GDM1 (cell line): Measurements from ENCODE around the gene CLPTM1.
A peak's percentile ranks its signal among the peaks of the same experiment; 100 is the strongest.
"Not testable (repeated sequence)": the region's sequence is repeated elsewhere in the genome, so short reads cannot be mapped to it uniquely, and the experiment has no call there.

Experiments
- DNase-seq: peaks from one replicate; lab custom pipeline; 2025; lab: John Stamatoyannopoulos, UW

Gene CLPTM1

DNA sequence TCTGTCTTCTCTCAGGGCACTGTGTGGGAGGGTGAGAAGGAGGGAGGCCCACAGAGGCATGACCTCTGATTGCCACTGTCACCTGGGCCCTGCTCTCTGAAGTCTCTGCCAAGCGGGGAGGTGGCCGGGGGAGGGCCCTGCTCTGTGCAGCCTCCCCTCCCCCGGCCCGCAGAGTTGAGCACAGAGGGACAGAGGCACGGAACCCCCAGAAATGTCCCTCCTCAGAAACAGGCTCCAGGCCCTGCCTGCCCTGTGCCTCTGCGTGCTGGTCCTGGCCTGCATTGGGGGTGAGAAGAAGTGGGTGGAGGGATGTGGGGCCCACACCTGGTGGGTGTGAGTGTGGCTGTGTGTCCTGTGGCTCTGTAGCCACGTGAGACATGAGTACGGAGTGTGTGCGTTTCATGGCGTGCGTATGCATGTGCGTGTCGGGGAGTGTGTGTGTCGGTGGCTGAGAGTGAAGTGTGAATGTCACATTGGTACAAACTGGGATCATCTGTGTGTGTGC is 13.1 kb upstream of the CLPTM1 start, which contains the start of gene APOC4:
APOC4 (plus strand) TSS at position 171 of the 505 bp plus-strand sequence; CDS start at position 212, 41 bp downstream.
- no peak for DNase-seq

DNA sequence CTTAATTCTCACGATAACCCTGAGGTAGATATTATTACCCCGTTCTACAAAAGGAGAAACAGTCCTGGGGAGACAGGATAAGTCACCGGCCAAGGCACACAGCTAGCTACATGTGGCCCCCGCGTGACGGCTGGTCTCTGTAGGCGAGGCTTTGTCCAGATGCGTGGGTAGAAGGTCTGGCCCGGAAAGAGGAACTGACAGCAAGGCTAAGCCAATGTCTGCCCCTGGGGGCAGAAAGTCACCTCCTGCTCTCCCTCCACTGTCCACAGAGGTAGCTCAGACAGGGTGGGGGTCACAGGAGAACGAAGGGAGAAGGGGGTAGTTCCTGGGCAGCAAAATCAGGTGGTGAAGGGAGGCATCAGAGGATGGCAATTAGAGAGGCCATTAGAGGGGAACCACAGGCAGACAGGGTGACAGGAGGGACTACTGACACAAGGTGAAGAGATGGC is 11.4 kb upstream of the CLPTM1 start:
- peak; percentile 38 for DNase-seq

DNA sequence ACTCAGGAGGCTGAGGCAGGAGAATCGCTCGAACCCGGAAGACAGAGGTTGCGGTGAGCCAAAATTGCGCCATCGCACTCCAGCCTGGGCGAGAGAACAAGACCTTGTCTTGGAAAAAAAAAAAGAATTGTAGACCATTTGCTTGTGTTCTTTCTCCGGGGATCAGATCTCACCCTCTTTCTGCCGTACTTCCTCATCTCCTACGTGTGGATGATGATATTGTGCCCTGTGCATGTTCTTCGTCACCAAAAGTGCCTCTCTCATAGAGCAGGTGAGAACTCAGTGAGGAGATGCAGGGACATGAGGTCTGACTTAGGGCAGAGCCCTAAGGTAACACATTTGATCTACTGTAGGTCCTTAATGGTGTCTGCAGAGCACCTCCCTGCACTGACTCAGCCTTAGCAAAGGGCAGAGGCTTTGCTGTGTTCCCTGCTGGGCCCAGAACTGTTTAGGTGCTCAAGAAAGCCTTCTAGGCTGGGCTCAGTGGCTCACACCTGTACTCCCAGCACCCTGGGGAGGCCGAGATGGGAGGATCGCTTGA is 8.1 kb upstream of the CLPTM1 start:
- no peak for DNase-seq

DNA sequence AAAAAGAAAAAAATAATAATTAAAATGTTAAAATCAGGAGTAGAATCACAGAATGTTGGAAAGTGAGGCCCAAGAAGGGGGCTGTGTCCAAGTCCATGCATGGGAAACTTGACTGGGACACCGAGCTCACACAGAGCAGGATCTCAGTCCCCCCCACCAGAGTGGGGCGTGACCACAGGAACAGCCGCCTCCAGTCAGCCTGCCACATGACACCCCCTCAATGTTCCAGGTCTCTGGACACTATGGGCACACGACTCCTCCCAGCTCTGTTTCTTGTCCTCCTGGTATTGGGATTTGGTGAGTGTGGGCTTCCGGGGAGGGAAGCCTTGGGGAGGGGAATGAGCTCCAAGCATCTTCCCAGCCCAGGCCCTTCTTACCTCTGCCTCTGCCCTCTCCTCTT is 6.9 kb upstream of the CLPTM1 start:
- no peak for DNase-seq

DNA sequence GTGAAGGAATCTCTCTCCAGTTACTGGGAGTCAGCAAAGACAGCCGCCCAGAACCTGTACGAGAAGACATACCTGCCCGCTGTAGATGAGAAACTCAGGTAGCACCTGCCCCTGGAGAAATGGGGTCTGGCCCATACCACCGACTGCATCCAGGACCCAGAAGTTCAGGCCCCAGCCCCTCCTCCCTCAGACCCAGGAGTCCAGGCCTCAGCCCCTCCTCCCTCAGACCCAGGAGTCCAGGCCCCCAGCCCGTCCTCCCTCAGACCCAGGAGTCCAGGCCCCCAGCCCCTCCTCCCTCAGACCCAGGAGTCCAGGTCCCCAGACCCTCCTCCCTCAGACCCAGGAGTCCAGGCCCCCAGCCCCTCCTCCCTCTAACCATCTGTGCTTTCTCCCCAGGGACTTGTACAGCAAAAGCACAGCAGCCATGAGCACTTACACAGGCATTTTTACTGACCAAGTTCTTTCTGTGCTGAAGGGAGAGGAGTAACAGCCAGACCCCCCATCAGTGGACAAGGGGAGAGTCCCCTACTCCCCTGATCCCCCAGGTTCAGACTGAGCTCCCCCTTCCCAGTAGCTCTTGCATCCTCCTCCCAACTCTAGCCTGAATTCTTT is 6.3 kb upstream of the CLPTM1 start:
- DNase-seq: no peak

DNA sequence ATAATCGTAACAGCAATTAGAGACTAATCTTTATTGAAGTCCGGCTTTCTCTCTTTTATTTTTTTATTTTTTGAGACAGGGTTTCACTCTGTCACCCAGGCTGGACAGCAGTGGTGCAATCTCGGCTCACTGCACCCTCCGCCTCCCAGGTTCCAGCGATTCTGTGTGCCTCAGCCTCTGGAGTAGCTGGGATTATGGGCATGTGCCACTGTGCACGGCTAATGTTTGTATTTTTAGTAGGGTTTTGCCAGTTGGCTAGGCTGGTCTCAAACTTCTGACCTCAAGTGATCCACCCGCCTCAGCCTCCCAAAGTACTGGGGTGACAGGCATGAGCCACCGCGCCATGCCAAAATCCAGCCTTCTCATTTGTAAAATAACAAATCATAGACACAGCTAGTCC is 5.6 kb upstream of the CLPTM1 start:
- DNase-seq: no peak

DNA sequence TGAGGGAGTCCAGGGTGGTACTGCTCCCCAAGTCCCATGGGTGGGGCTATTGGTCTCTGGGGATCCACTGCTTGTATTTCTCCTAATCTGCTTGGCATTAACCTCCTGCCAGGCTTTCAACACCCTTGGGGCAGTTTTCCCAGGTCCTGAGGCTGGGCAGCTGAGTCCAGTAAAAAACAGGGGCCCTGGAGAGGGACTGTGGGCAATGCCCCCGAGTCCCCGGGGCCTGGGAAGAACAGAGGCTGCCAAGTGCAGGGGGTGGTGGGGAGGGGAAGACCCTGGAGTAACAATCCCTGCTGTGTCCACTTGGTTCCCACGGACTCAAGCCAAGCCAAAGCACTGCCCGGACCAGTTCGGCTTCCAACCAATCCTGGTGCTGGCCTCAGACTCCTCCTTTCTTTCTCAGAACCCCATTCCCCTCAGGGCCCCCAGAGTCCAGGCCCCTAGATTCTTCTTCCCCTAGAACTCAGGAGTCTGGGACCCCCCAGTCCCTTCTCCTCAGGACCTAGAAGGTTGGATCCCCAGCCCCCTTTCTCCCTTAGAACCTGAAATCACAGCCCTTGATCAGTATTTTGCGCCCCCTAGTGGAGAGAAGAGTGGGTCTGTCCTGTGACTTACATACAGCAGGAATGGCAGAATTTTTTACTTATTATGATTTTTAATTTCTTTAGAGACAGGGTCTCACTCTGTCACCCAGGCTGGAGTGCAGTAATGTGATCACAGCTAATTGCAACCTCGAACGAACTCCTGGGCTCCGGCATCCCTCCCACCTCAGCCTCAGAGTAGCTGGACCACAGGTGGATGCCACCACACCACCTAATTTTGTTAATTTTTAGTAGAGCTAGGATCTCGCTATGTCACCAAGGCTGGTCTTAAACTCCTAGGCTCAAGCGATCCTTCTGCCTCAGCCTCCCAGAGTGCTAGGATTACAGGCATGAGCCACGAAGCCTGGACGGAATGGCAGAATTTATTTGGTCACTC is 3.7 kb upstream of the CLPTM1 start:
- peak; percentile 46 for DNase-seq

DNA sequence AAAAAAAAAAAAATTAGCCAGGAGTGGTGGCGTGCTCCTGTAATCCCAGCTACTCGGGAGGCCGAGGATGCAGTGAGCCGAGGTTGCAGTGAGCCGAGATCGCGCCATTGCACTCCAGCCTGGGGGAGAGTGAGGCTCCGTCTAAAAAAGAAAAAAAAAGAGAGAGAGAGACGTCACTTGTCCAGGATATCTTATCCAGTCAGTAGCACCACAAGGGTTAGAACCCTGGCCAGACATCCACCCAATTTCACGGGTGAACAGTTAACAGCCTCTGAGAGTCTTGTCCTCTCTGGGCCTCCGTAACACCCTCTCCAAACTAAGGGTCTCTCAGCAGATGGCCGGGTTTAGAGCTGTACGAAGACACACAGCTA is 917 bp upstream of the CLPTM1 start:
- DNase-seq: no peak

DNA sequence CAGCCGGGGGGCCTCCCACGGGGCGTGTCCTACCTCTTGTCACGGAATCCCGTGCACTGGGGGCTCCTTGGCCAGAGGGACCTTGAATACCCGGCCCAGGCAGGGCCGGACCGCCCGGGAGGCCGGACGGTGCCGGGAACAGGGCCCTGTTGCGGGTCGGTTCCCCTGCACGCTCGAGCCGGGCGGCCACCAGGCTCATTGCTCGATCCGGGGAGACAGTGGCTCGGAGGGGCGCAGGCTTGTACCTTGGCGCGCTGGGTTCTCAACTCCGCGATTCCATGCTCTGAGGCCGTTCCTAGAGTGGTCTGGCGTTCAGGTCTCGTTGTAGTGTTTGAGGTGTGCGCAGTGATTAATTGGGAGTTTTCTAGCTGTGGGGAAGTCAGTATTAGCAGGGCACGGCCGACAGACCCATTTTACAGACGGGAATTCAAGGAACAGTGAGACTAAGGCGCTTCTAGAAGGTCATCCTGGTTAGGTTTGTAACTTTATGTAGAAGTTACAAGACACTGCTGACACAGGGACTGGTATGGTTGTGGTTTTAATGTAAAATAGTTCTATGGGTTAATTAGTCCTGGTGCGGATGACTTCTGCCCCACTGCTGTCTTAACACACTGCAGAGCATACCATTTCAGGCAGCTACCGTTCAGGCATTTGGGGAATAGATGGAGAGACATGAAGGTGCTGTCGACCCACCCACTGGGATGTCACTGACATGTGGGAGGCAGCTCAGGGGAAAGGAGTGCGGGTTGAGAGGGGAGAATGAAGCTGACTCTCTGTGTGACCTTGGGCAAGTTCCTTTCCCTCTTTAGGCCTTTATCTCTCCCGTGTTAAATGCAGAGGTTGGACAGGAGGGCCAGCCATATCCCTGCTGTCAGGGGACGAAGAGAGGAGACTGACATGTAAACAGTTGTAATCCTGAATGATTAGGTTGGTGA is 592 bp downstream of the CLPTM1 start:
- no peak for DNase-seq

DNA sequence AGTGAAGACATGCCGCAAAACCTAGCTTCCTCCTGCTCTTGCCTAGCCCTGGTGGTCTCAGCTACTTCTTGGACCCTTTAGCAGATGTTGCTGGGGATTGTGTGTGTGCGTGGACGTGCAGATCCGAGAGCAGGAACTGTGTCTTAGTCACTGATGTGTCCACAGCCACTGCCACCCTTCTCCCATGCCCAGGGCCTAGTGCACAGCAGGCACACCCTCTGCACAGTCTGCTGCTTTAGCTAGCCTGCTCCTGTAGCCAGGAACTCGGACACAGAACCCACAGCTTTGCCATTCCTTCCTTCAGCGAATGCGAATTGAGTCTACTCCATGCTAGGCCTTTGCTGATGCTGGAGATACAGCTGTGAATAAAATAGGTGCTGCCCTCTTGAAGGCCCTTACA is 2.3 kb downstream of the CLPTM1 start:
- no peak for DNase-seq

DNA sequence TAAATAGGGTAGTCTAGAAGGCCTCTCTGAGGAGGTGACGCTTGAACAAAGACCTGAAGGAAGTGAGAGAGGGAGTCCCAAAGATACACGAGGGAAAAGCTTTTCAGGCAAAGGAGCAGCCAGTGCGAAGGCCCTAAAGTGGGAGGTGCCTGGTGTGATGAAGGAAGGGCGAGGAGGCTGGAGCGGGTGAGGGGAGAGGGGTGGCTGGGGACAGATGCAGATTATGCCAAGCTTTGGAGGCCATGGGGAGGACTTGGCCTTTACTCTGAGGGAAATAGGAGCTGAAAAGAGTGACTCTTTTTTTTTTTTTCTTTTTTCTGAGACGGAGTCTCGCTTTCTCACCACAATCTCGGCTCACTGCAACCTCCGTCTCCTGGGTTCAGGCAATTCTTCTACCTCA is 2.9 kb downstream of the CLPTM1 start:
- no peak for DNase-seq

DNA sequence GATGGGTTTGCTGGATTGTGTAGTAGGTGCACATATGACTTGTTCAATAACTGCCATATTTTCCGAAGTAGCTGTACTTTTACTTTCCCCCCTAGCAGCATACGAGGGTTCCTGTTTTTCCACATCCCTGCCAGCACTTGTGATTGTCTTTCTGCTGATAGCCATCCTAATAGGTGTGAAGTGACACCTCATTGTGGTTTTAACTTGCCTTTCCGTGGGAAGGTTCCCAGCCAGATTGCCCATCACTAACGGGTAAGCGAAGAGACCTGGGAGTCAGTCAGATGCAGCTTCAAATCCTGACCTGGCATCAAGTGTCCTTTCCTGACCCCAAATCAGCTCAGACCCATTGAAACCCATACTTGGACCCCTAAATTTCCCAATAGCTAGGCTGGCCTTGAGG is 4.5 kb downstream of the CLPTM1 start:
- DNase-seq: no peak

DNA sequence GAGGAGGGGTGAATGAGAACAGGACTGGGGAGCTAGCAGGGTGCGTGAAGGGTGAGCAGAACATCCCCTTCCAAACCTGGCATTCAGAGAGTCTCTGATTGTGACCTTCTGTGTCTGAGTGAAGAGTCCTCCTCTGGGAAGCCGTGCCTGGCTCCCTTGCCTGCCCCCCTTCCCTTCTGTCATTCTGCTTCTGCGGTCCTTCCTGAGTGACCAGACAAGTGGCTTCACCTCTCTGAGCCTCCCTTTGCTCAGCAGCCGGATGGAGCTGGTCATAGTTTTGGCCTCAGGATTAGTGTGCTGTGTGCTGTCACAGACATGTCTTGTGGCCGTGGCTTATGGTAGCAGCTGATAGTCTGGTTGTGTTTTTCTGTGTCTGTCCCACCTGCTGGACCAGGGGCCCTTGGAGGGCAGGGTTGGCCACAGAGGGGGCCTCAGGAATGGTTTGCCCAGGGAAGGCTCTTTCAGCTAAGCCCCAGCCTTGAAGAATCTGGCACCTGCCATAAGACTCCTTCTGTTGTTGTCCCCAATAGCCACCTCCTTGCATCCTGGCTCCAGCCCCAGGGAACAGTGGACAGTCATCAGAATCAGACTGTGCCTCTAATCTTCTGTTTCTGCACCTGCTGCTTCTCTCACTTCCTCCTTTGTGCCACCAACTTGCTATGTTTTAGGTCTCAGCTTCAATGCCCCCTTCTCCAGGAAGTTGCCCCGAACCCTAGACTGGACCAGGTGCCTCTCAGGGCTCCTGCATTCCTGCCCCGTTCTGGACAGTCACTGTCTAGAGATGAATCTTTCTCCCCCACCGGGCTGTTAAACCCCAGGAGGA is 5.9 kb downstream of the CLPTM1 start:
- no peak for DNase-seq

DNA sequence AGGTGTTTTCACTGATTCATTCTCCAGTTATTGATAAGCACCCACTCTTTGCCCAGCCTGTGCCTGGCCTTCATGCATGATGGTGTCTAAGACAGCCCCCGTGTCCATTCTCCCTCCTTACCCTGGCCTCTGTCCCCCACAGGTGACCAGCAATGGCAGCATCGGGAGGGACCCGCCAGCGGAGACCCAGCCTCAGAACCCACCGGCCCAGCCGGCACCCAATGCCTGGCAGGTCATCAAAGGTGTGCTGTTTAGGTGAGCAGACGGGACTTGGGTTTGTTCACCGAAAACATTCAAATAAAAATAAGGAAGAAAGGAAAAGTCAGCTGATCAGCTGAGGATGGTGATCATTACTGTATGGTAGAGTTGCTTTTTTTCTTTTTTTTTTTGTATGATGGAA is 6.6 kb downstream of the CLPTM1 start:
- no peak for DNase-seq

DNA sequence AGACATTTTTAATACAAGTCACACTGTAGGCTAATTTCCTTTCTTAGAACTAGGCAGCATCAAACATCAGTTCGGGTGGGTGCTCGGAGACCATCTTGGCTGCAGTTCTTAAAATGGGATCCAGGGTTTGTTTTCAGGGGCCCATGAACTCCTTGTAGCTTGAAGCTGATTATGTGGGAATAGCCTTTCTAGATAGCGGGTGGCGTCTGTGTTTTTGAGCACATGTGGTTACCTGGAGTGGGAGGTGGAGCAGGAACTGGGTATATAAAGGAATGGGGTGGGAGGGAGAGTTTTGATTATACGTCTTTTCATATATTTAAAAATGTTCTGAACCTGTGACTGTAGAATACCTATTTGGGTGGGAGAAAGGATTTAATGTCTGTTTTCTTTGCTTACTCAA is 12.9 kb downstream of the CLPTM1 start:
- DNase-seq: no peak

DNA sequence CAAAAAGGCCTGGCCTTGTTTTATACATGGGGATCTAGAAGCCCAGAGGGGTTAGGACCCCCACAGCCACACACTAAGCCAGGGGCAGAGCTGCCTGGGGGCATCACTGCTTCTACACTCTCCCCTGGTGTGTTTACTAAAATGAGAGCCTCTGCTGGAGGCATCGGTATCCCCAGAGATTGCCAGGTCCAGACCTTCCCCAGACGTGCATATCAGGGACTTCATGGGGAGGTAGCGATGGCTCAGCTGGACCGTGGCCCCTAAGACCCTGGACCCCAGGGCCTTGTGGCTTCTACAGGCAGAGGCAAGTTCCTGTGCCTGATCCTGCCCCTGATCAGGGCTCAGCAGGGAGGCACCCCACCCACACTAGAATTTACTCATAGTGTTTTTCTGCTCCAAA is 13.5 kb downstream of the CLPTM1 start:
- DNase-seq: no peak

DNA sequence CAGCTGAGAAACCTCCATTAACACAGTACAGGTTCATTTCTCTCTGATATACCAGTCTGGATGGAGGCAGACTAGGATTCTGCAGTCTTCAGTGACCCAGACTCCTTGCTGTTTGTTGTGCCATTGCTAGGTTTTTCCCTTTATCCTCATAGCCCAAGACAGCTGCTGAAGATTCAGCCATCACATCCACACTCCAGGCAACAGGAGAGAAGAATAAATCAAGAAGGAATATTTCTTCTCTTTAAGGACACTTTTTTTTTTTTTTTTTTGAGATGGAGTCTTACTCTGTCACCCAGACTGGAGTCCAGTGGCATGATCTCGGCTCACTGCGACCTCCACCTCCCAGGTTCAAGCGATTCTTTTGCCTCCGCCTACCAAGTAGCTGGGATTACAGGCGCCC is 14.3 kb downstream of the CLPTM1 start:
- no peak for DNase-seq

DNA sequence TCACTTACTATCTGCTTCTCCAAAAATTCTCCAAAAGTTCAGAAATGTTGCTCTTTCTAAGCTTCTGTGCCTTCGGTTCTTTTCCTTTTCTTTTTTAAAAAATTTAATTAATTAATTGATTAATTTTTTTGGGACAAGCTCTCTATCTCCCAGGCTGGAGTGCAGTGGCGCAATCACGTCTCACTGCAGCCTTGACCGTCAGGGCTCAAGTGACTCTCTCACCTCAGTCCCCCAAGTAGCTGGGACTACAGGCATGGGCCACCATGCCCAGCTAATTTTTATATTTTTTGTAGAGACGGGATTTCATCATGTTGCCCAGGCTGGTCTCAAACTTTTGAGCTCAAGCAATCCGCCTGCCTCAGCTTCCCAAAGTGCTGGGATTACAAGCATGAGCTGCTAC is 16.3 kb downstream of the CLPTM1 start:
- not testable (repeated sequence) for DNase-seq

DNA sequence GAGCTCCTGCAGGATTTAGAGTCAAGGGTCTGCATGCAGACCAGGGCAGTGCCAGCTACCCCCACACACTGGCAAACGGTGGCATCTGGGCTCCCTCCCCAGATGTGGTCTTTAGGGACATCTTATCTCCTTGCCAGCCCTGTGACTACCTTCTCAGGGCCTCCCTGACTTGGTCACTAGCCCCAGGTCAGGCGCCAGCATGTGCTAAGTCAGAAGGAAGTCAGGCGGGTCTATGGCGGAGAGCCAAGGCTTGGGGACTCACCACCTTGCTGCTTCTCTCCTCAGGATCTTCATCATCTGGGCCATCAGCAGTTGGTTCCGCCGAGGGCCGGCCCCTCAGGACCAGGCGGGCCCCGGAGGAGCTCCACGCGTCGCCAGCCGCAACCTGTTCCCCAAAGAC is 17.6 kb downstream of the CLPTM1 start:
- no peak for DNase-seq

DNA sequence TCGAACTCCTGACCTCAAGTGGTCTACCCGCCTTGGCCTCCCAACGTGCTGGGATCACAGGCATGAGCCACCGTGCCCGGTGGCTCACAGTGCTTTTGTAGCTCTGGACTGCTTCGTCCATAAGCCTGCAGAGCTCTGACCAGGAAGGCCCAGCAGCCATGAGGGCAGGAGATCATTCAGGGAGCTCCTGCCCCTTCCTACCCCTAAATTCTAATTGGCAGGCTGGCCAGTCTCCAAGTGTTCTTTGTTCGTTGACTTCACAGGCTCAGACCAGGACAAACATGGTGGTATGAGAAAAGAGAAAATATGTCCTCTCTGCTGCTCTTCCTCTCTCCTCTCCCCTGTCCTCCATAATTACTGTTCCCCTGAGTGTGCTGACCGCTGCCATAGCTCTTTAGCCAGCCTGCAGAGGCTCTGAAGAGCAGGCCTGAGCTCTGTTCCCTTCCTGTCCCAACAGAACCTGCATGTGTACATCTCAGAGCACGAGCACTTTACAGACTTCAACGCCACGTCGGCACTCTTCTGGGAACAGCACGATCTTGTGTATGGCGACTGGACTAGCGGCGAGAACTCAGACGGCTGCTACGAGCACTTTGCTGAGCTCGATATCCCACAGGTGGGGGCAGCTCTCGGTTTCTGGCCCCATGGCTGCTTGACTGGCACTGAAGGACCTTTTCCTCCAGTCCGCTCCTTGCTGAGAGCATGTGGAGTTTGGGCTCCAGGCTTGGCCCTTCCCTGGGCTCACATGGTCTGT is 19.0 kb downstream of the CLPTM1 start:
- no peak for DNase-seq
